K562 (cell line): ENCODE results near the gene NUPR1. TPM values are rescaled to one million over a fixed set of nuclear protein-coding genes. Genes with fewer than 3 reads are reported as not detected.

Experiments
- BRF2 ChIP-seq: IDR thresholded peaks from 3 replicates; pipeline ENCODE4 v1.6.1; 2011; ENCODE audit warnings: borderline replicate concordance, mild to moderate bottlenecking; ENCODE audit not compliant: insufficient read length, insufficient read depth
- GMEB1 ChIP-seq: fragments of 250-450 bp; sonication (Bioruptor Pico); IDR thresholded peaks from 2 replicates; pipeline ENCODE4 v1.4.0; 2020; ENCODE audit warnings: mild to moderate bottlenecking
- MCM5 ChIP-seq: fragments of 450-650 bp; IDR thresholded peaks from 2 replicates; pipeline ENCODE4 v1.6.1; 2016; ENCODE audit warnings: low read depth
- MLX ChIP-seq, 2 experiments: fragments of 450-650 bp in 1 of 2; sonication (generic) in 1 of 2; formaldehyde crosslinking; conservative IDR thresholded peaks; 2 replicates each; pipeline versions ENCODE4 v1.4.0 to v1.8.1; 2020 to 2022; ENCODE audit warnings: mild to moderate bottlenecking in 1 of 2, missing genetic modification reagents in 1 of 2
- NCOA4 ChIP-seq: fragments of 450-650 bp; IDR thresholded peaks from 2 replicates; pipeline ENCODE4 v1.6.1; 2018; ENCODE audit warnings: mild to moderate bottlenecking; ENCODE audit not compliant: partially characterized antibody
- PHB ChIP-seq: fragments of 250-450 bp; sonication (Bioruptor Pico); IDR thresholded peaks from 2 replicates; pipeline ENCODE4 v1.5.0; 2021
- PTRF ChIP-seq: fragments of 450-650 bp; IDR thresholded peaks from 2 replicates; pipeline ENCODE4 v1.6.1; 2016; ENCODE audit warnings: mild to moderate bottlenecking, missing genetic modification characterization, missing compliant biosample characterization
- PYGO2 ChIP-seq: fragments of 450-650 bp; IDR thresholded peaks from 2 replicates; pipeline ENCODE4 v1.6.1; 2016; ENCODE audit warnings: mild to moderate bottlenecking, missing genetic modification characterization, moderate library complexity, missing compliant biosample characterization
- REST ChIP-seq, 2 experiments: fragments of 450-650 bp; formaldehyde crosslinking in 1 of 2; IDR thresholded peaks; 2 replicates each; pipeline versions ENCODE4 v1.4.0 to v1.6.1; 2014 to 2020; ENCODE audit warnings: mild to moderate bottlenecking in 2 of 2, borderline replicate concordance in 1 of 2, low read depth in 1 of 2
- RNF219 ChIP-seq: fragments of 250-450 bp; sonication (Bioruptor Pico); IDR thresholded peaks from 2 replicates; pipeline ENCODE4 v1.5.0; 2022; ENCODE audit warnings: mild to moderate bottlenecking
- SMC3 ChIP-seq: conservative IDR thresholded peaks from 2 replicates; pipeline ENCODE4 v1.6.1; 2011; ENCODE audit warnings: low read depth, low read length, improper control_type of control experiment; ENCODE audit not compliant: insufficient read depth
- TGIF2 ChIP-seq: sonication (generic); formaldehyde crosslinking; IDR thresholded peaks from 2 replicates; pipeline ENCODE4 v1.8.1; 2022; ENCODE audit warnings: mild to moderate bottlenecking, missing genetic modification reagents, moderate library complexity
- TSC22D4 ChIP-seq: fragments of 450-650 bp; IDR thresholded peaks from 2 replicates; pipeline ENCODE4 v1.6.1; 2016; ENCODE audit warnings: missing genetic modification characterization, missing biosample characterization, control low read depth
- ZNF444 ChIP-seq: fragments of 250-450 bp; sonication (Bioruptor Pico); IDR thresholded peaks from 2 replicates; pipeline ENCODE4 v1.4.0; 2020; ENCODE audit warnings: mild to moderate bottlenecking, moderate library complexity
- polyA plus RNA-seq, 8 experiments: library from polyadenylated mRNA; depleted of rRNA in 4 of 8; stranded (reverse) in 5 of 8; unstranded in 3 of 8; fragments of >200 nt; fragmentation: Nextera tagmentation in 2 of 8; fragmentation: Illumina TruSeq in 1 of 8; extraction: Ambion mirVana in 2 of 8; extraction: Trizol in 1 of 8; gene quantifications; 2 replicates each; pipeline versions ENCODE4 v1.2.1 to v1.2.3, GENCODE V29; 2011 to 2014; ENCODE audit warnings: inconsistent platforms in 1 of 8, missing spikeins in 1 of 8
- total RNA-seq, 7 experiments: library from RNA; depleted of rRNA in 6 of 7; stranded (reverse); fragments of >200 nt in 6 of 7; fragmentation: Illumina TruSeq in 2 of 7; extraction: Trizol in 2 of 7; gene quantifications; 2 replicates each; pipeline versions ENCODE4 v1.2.1 to v1.2.3, GENCODE V29; 2011 to 2021; ENCODE audit warnings: low replicate concordance in 1 of 7

Gene NUPR1
- total and polyA plus RNA-seq, 9 of the 15 experiments (the other 6 are each of a cell fraction or from before 2014, with no cell fraction given) = 0.07 to 1.5 (median 0.27) TPM

- TF ChIP-seq MLX (CRISPR knock-in tag; conservative IDR thresholded peaks at IDR 0.05) (no peak), PYGO2 (0 out of 2 replicates have a peak, but pooled peaks have one; percentile 2), ZNF444 (no peak), REST (IDR thresholded peaks at IDR 0.05; ENCODE audit: borderline replicate concordance) (peak; percentile 95), REST (CRISPR knock-in tag; IDR thresholded peaks at IDR 0.05; ENCODE audit: low read depth) (no peak), BRF2 (no peak), PTRF (tag) (no peak), TSC22D4 (tag) (no peak), PHB (CRISPR knock-in tag) (no peak), RNF219 (CRISPR knock-in tag) (no peak), TGIF2 (no peak), GMEB1 (peak; percentile 46), NCOA4 (no peak), SMC3 (no peak), MCM5 (no peak)
These were observed 46.8 kb downstream of the NUPR1 start, which contains the start of gene CLN3 (continued) for GRCh38 chr16:28491970-28492474.
